ENCODE data around the gene KLHL11.
"Not testable (repeated sequence)": the region's sequence is repeated elsewhere in the genome, so short reads cannot be mapped to it uniquely, and the experiment has no call there.

Gene KLHL11

DNA sequence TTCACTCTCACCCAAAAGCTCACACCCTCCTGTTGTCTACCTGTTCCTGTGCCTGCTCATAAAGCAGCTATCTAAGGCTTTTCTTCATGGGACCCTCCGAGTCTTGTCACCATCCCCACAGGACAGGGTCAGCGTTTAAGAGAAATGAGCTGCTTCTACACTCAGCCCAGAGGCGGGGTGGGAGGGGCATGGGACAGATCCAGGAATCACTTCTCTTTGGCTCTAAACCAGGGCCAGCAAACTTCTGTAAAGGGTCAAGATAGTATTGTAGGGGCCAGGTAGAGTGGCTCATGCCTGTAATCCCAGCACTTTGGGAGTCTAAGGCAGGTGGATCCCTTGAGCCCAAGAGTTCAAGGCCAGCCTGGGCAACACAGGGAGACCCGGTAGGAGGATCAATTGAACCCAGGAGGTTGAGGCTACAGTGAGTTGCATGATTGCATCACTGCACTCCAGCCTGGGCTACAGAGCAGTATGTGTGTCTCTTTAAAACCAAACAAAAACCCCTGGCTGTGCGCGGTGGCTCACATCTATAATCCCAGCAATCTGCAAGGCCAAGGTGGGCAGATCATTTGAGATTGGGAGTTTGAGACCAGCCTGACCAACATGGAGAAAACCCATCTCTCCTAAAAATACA lies 23.2 kb upstream of the KLHL11 start:
- DNase-seq: no peak

DNA sequence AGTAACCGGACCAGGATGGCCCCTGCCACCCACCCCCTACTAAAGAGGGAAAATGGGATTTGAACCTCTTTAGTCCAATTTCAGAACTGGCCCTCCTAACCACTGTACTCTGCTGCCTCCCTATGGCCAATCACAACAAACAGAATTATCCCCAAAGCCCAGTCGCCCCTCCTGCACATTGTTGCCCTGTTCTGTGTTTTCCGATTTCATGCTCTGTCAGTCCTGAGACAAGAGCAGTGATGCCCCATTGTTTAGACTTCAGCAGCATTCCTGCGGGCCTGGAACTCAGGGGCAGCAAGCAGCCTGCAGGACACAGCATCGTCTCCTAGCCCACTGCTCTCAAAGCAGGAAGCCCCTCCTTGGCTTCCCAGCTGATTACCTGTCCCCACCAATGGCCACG lies 20.5 kb upstream of the KLHL11 start:
- DNase-seq: no peak

DNA sequence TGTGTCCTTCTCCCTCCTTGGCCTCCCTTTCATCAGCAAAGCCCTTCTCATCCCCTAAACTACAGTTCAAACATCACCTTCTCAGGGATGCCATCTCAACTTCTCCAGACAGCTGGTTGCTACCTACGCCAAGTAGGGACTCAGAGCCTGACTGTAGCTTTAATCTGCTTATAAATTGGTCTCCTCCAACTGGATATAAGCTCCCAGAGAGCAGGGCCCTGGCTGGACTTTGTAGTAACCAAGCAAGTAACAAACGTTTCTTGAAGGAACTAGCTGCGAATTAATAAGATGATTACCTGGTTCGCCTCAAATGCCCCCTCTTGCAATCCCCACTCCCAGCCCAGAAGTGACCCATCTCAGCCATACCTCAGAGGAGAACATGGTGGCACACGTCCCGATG lies 17.5 kb upstream of the KLHL11 start:
- no peak for DNase-seq

DNA sequence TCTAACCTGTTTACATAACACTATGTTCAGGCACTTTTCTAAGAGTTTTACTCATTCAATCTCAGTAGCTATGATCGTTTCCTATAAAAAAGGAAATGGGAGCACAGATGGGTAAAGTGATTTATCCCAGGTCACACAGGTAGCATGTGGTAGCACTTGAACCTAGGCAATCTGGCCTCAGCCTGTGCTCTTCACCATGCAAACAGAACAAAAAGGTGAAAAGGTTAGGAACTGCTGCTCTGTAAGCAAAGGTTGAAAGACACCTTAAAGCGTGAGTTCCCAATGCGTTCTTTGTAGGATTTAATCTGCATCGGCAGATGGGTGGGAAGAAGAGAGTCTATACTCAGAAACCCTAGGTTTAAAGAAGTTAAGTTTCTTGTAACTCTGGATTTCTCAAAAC lies 14.9 kb upstream of the KLHL11 start:
- no peak for DNase-seq

DNA sequence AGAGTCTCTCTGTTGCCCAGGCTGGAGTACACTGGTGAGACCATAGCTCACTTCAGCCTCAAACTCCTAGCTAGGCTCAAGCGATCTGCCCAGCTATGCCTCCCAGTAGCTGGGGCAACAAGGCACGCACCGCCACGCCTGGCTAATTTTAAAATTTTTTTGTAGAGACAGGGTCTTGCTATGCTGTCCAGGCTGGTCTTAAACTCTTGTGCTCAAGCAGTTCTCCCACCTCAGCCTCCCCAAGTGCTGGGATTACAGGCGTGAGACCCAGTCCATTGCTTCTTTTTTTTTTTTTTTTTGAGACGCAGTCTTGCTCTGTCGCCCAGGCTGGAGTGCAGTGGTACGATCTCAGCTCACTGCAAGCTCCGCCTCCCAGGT lies 9.1 kb upstream of the KLHL11 start:
- not testable (repeated sequence) for DNase-seq

DNA sequence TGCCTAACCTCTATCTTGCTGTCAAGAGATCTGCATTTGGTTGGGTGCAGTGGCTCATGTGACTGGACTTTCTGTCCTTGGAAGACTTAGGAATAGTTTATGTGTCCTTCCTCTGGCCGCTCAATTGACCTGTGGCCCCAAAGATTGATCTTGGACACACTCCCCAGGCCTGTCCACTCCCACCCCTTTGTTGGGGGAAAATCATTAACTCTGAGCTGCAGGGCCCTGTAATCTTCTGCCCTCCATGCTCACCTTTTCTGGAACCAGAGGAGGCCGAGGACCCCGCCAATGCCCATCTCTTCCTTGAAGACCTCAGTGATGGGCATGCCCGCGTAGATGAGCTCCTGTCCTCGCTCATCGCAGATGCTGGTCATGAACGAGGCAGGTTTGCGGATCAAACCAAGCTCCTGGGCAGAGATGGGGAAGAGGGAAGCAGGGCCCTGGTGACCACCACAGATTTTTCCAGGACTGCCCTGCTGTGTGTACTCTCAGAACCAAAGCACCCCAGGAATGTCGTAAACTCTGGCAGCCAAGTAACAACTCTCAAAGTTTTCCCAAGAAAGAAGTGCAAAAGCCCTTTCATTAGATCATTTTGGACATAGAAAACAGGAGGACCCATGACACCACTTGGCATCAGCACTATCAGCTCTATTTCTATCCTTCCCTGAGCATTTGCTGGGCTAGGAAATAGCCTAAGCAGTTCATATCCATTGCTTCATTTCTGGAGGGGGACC lies 8.5 kb upstream of the KLHL11 start:
- no peak for DNase-seq

DNA sequence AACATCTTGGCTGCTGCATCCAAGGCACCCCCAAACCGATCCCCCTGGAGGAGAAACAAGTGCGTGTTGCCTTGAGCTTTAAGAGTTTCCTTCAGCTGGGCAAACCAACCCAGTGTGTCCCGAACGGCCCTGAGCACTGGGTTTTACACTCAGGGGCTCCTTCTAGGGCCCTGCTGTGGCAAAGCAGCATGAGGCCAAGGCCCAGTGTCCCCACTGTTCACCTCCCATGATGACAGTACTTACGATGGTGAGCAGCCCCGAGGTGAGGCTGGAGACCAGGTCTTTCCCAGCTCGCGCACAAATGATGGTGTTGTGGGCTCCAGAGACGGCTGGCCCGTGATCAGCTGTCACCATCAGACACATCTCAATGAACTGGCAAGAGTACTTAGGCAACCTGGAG lies 6.6 kb upstream of the KLHL11 start:
- peak; percentile 60 for DNase-seq

DNA sequence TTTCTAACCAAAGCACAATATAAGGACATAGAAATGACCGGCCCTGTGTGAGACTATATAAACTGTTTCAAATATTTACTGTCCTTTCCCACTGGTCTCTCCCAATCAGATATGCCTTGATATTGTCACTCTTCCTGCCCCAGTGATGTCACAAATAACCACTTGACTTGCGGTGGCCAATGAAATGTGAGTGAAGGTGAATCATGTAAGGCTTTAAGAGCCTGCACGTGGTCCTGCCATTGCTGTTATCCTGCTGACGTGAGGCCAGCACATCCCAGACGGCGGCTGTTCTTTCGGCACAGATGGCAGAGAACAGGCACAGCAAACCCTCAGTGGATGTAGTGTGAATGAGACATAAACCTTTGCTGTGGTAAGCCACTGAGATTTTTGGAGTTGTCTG lies 5.4 kb upstream of the KLHL11 start:
- DNase-seq: no peak

DNA sequence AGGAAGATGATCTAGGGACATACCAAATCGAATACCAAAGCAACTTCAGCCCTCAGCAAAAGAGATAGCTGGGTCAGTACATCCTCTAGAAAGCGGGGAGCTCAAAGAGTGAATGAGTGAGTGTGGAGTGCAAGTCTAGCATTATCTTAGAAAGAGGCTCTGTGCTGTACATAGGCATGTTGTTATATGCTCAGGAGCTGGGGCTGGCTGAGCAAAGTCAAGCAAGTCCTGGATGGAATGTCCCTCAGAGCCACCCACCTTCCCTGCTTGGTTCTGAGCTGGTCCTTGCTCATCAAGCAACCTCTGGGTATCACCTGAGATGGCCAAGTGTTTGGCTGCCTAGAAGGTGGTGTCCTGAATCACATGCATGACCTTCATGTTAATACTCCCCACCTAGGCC lies 4.9 kb upstream of the KLHL11 start:
- no peak for DNase-seq

DNA sequence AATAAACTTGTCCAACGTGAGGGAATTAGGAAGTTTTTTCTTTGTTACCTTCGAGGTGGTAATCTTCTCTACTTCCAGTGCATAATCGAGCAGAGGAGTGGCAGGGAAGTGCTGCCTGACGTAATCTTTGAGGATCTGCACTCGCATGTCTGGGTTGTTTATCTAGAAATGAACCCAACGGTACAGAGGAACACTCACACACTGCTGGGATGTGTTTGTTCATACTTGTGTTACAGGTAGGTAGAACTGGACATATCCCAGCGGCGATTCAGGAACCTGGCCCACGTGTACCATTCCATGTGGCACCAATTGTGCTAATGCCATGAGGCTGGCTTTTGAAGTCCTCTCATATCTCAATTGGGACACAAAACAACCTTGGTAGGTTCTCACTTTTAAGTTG lies 4.2 kb upstream of the KLHL11 start:
- DNase-seq: no peak

DNA sequence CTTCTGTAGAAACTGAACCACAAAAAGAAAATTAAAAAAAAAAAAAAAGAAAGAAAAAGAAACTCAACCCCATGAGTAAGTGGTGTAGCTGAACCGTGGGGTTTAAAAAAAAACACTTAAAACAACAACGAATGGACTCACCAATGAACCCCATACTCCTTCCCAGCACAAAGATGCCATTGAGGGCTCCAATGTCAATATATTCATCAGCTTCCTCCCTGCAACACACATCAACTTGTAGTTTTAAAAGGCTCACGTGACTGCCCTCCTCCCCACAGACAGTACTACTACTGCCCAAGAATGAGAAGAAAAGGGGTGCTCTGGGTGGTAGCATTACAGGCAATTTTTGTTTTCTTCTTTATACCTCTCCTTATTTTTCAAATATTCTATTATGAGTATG lies 3.3 kb upstream of the KLHL11 start:
- DNase-seq: no peak

DNA sequence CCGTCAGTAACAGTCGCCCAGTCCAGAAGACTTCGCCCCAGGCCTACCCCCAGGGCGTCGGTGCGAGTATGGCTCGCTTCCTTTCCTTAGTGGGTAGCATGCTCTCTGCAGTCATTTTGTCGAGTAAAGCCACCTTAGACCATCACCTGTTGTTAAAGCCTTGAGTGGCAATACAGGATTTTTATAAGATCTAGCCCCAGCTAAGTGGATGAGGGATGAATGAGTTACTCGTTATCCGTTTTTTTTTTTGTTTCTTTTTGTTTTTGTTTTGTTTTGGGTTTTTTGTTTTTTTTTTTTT lies 322 bp upstream of the KLHL11 start:
- no peak for DNase-seq

DNA sequence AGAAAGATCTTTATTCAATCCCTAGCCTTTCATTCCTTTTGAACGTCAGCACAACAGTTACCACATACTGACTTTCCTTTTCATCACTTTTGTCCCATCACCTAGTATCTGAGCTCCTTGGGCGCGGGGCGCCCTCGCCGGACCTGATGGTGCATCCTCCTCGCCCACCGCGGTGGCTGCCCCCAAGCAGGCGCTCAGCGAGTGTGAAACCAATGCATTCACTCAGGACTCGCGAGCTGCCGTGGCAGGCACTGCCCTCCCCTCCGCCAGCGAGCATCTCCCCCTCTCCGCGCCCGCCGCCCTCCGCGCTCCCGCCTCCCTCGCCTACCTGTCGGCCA lies 756 bp downstream of the KLHL11 start:
- DNase-seq: no peak

DNA sequence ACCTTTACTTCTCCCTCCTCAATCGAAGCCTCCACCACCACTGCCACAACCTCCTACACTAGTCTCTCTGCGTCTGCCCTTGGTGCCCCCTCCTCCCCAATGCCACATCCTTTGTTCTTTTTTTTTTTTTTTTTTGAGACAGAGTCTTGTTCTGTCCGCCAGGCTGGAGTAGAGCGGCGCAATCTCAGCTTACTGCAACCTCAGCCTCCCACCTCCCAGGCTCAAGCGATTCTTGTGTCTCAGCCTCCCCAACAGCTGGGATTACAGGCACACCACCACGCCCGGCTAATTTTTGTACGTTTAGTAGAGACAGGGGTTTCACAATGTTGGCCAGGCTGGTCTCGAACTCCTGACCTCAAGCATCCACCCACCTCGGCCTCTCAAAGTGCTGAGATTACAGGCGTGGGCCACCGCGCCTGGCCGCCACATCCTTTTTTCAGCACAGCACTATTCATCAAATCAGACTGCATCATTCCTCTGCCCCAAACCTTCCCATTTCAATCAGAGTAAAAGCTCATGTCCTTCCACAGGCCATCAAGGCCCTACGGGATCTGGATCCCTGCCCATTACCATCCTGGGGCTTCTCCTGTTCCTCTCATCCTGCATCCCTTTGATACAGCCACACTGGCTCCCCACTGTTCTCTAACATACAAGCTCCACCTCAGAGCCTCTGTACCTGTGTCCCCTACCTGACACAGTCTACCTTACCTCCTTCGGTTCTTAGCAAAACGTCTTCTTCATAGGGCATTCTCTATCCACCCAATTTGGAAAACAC lies 2.0 kb downstream of the KLHL11 start:
- DNase-seq: peak; percentile 65

DNA sequence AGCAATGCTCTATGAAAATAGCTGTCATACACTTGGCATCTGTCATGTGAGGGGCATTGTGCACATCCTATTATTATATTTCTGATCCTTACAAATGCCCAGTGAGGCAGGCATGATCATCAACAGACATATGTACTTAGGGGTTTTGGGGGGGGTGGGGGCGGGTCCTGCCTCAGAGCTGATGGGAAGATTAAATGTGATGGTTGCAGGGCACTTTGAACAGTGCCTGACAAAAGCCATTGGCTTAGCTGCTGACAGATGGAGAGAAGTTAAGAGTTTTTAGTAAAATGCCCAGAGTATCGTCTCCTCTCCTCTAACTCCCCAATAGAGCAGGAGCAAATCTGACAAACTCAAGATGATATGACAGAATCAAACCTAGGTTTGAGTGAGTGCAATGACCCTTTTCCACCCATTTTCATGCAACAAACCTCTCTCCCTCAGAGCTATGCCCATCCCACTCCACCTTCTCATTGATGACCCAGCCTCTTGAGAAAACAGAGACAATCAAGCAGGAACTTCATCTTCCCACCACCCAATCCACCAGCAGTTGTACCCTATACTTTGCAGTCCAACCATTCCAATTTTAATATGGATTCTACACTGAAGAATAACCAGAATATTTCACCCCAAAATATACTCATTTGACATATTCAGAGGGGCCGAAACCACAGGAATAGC lies 4.8 kb downstream of the KLHL11 start:
- no peak for DNase-seq

DNA sequence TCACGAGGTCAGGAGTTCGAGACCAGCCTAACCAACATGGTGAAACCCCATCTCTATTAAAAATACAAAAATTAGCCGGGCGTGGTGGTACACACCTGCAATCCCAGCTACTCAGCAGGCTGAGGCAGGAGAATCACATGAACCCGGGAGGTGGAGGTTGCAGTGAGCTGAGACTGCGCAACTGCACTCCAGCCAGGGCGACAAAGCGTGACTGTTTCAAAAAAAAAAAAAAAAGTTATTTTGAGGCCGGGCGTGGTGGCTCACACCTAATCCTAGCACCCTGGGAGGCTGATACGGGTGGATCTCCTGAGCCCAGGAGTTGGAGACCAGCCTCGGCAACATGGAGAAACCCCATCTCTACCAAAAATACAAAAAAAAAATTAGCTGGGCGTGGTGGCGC lies 13.8 kb downstream of the KLHL11 start:
- not testable (repeated sequence) for DNase-seq

DNA sequence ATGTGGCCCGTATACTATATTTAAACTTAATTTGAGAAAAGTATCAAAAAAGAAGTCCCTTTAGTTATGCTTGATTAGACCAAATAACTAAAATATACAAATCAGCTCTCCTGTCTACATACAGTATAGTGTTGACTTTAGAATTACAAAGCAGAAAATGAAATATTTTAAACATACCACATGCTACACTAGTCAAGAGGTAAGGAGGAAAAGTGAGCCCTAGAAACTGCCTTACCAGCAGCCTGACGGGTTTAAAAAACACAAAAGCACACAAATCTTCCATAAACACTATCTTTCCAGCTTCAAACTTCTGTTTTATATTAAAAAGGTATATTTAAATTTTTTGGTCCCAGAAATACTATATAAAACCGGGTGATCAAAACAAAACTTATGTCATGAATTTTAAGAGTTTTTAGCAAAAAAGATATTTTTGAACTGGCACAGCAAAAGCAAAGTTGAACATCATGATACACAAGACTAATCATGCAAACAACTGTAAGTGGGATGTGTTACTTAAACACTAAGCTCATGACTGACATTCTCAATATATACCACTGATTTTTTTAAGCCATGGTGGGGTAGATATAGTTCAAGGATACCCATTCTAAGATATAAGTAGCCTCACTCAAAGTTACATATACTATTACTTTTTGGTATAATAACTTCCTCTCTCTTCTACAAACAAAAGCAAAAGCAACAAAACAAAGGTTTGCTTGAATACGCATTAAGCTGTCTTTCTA lies 15.8 kb downstream of the KLHL11 start:
- no peak for DNase-seq

DNA sequence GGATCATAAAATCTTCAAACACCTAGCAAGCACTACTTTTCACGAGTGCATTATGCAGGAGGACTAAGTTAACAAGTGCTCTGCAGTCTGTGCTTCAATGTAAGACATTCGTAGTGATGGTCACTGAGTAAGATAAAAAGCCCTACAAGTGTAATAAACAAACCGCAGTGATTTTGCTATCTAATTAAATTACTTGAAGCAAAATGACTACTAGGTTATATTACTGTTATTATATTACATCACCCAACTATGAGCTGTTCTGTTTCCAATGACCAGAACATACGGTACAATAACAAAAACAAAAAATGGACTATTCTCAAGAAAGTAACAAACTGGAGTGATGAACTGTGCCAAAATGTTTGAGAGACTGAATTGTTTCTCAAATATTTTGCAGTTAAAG lies 16.4 kb downstream of the KLHL11 start:
- no peak for DNase-seq

DNA sequence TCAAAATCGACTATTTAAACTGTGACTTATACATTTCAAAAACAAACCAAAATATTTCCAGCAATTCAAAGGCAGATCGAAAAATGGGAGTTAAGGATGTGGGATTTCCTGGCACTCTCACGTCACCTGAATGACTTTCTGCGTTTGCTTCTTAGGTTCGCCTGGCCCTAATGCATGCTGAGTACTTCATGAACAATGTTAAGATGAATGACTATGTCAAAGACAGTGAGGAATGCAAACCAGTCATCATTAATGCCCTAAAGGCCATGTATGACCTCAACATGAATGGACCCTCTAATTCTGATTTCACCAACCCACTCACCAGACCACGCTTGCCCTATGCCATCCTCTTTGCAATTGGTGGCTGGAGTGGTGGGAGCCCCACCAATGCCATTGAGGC lies 20.3 kb downstream of the KLHL11 start:
- no peak for DNase-seq

DNA sequence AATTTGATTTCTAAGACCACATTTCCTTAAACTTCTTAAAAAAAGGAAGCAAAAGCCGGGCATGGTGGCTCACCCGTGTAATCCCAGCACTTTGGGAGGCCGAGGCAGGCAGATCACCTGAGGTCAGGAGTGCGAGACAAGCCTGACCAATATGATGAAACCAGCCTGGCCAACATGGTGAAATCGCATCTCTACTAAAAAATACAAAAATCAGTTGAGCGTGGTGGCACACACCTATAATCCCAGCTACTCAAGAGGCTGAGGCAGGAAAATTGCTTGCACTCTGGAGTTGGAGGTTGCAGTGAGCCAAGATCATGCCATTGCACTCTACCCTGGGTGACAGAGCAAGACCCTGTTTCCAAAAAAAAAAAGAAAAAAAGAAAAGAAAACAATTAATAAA lies 24.4 kb downstream of the KLHL11 start:
- DNase-seq: peak; percentile 4

DNA sequence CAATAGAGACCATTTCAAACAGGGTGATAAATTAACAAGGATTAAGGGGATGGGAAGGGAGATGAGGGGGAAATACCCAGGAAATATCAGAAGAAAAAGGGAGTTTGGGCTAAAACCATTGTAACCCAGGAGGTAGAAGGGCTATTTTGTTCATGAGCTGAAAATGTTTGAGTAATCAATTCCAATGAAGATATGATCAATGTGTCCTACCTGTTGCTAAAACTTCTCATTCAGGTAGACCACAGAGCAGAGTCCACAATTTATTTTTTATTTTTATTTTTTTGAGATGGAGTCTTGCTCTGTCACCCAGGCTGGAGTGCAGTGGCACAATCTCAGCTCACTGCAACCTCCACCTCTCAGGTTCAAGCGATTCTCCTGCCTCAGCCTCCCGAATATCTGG lies 25.8 kb downstream of the KLHL11 start:
- DNase-seq: not testable (repeated sequence)

DNA sequence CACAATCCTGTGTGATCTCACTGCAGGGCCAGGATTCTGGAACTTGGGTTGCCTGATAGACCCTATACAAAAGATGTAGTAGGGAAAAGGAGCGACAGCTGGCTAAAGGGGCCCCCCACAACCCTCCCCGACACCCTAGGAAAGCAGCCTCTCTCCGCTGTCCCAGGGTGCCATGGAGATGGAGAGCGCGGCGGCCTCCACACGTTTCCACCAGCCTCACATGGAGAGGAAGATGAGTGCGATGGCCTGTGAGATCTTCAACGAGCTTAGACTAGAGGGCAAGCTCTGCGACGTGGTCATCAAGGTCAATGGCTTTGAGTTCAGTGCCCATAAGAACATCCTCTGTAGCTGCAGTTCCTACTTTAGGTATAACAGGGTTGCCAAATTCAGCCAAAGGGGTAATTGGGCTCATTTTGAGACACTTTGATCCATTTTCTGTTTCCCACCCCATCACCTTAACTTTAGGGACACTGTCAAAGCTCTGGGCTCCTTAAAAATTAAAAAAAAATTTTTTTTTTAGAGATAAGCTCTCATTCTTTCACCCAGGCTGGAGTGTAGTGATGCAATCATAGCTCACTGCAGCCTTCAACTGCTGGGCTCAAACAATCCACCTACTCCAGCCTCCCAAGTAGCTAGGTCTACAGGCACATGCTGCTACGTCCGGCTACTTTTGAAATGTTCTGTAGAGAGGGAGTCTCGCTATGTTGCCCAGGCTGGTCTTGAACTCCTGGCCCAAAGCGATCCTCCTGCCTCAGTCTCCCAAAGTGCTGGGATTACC lies 27.3 kb downstream of the KLHL11 start, which contains the start of gene KLHL10:
KLHL10 (plus strand) TSS at position 65 of the 778 bp plus-strand sequence; CDS start at position 173, 108 bp downstream.
- DNase-seq: peak; percentile 38

All from activated effector memory CD4-positive, alpha-beta T cell treated with anti-CD3 and anti-CD28 coated beads, Interleukin-2, amount 50 U/mL, for 16 hours (primary cell).